HepG2 (cell line): ENCODE results near the gene ZNF546. TPM values are rescaled to one million over a fixed set of nuclear protein-coding genes. Genes with fewer than 3 reads are reported as not detected.
A peak's percentile ranks its signal among the peaks of the same experiment; 100 is the strongest.

Experiments
- FOXC1 ChIP-seq: sonication (generic); formaldehyde crosslinking; IDR thresholded peaks from 2 replicates; pipeline ENCODE4 v1.8.0; 2022; ENCODE audit warnings: mild to moderate bottlenecking, missing genetic modification reagents, borderline replicate concordance
- GLI4 ChIP-seq: sonication (generic); formaldehyde crosslinking; IDR thresholded peaks from 2 replicates; pipeline ENCODE4 v1.5.1; 2020; ENCODE audit warnings: missing genetic modification reagents, mild to moderate bottlenecking, moderate library complexity, borderline replicate concordance
- KAT8 ChIP-seq: IDR thresholded peaks from 2 replicates; pipeline ENCODE4 v1.6.1; 2016; ENCODE audit warnings: missing genetic modification reagents, missing compliant biosample characterization
- MEIS2 ChIP-seq: sonication (generic); formaldehyde crosslinking; IDR thresholded peaks from 2 replicates; pipeline ENCODE4 v1.9.0; 2021; ENCODE audit warnings: mild to moderate bottlenecking, missing genetic modification reagents
- NBN ChIP-seq: fragments of 450-650 bp; conservative IDR thresholded peaks from 2 replicates; pipeline ENCODE4 v1.6.1; 2017
- TCF7 ChIP-seq: sonication (generic); IDR thresholded peaks from 2 replicates; pipeline ENCODE4 v1.6.1; 2016; ENCODE audit warnings: antibody characterized with exemption, low read depth
- ZNF337 ChIP-seq: sonication (generic); formaldehyde crosslinking; IDR thresholded peaks from 2 replicates; pipeline ENCODE4 v1.5.1; 2020; ENCODE audit warnings: missing genetic modification reagents, low read depth, mild to moderate bottlenecking, borderline replicate concordance
- ZNF367 ChIP-seq: sonication (generic); formaldehyde crosslinking; IDR thresholded peaks from 2 replicates; pipeline ENCODE4 v1.4.0; 2020; ENCODE audit warnings: missing genetic modification reagents, borderline replicate concordance
- ZNF709 ChIP-seq: sonication (generic); formaldehyde crosslinking; IDR thresholded peaks from 2 replicates; pipeline ENCODE4 v1.5.0; 2020; ENCODE audit warnings: mild to moderate bottlenecking, missing genetic modification reagents
- ZNF720 ChIP-seq: sonication (generic); formaldehyde crosslinking; IDR thresholded peaks from 2 replicates; pipeline ENCODE4 v1.4.0; 2020; ENCODE audit warnings: missing genetic modification reagents
- ZNF782 ChIP-seq: sonication (generic); formaldehyde crosslinking; IDR thresholded peaks from 2 replicates; pipeline ENCODE4 v1.4.0; 2020; ENCODE audit warnings: missing genetic modification reagents, mild to moderate bottlenecking, borderline replicate concordance
- ZNF878 ChIP-seq: sonication (generic); formaldehyde crosslinking; IDR thresholded peaks from 2 replicates; pipeline ENCODE4 v1.8.1; 2023; ENCODE audit warnings: mild to moderate bottlenecking, missing genetic modification reagents, moderate library complexity
- polyA plus RNA-seq, 8 experiments: library from polyadenylated mRNA; depleted of rRNA in 3 of 8; stranded (reverse) in 7 of 8; unstranded in 1 of 8; fragments of >200 nt; fragmentation: Illumina TruSeq in 4 of 8; extraction: Trizol in 4 of 8; gene quantifications; 2 replicates each; pipeline versions ENCODE4 v1.2.1 to v1.2.3, GENCODE V29; 2011 to 2016; ENCODE audit warnings: low read depth in 4 of 8, missing spikeins in 1 of 8, mixed read lengths in 1 of 8; ENCODE audit not compliant: insufficient read depth in 1 of 8
- total RNA-seq, 5 experiments: library from RNA; depleted of rRNA; stranded (reverse); fragments of >200 nt; fragmentation: Illumina TruSeq; extraction: Trizol; gene quantifications; 2 replicates each; pipeline ENCODE4 v1.2.3, GENCODE V29; 2016; ENCODE audit warnings: low read depth in 1 of 5
- TF ChIP-seq, protein P1 (sequence below): sonication (generic); formaldehyde crosslinking; IDR thresholded peaks from 2 replicates; pipeline ENCODE4 v1.5.0; 2020; ENCODE audit warnings: missing genetic modification reagents, mild to moderate bottlenecking, borderline replicate concordance
- TF ChIP-seq, protein P2 (sequence below): sonication (generic); formaldehyde crosslinking; IDR thresholded peaks from 2 replicates; pipeline ENCODE4 v1.8.0; 2022; ENCODE audit warnings: mild to moderate bottlenecking, missing genetic modification reagents, moderate library complexity
- TF ChIP-seq, protein P3 (sequence below): sonication (generic); formaldehyde crosslinking; IDR thresholded peaks from 2 replicates; pipeline ENCODE4 v1.5.0; 2020; ENCODE audit warnings: mild to moderate bottlenecking, low read depth, missing genetic modification reagents, borderline replicate concordance
- TF ChIP-seq, protein P4 (sequence below): sonication (generic); formaldehyde crosslinking; IDR thresholded peaks from 2 replicates; pipeline ENCODE4 v1.5.0; 2020; ENCODE audit warnings: missing genetic modification reagents
- TF ChIP-seq, protein P5 (sequence below), 2 experiments: sonication (generic) in 1 of 2; formaldehyde crosslinking in 1 of 2; IDR thresholded peaks; 2 replicates each; pipeline versions ENCODE4 v1.6.1 to v1.9.0; 2014 to 2022; ENCODE audit warnings: antibody characterized with exemption in 1 of 2, borderline replicate concordance in 1 of 2, inconsistent platforms in 1 of 2, low read depth in 1 of 2, missing genetic modification reagents in 1 of 2
- TF ChIP-seq, protein P6 (sequence below): IDR thresholded peaks from 2 replicates; pipeline ENCODE4 v1.6.1; 2016; ENCODE audit warnings: low read depth, borderline replicate concordance

ZNF546 gene
- total and polyA plus RNA-seq, 2 of the 13 experiments (the other 11 are each of a cell fraction or from before 2014, with no cell fraction given) = 2.2 to 4.1 TPM

DNA sequence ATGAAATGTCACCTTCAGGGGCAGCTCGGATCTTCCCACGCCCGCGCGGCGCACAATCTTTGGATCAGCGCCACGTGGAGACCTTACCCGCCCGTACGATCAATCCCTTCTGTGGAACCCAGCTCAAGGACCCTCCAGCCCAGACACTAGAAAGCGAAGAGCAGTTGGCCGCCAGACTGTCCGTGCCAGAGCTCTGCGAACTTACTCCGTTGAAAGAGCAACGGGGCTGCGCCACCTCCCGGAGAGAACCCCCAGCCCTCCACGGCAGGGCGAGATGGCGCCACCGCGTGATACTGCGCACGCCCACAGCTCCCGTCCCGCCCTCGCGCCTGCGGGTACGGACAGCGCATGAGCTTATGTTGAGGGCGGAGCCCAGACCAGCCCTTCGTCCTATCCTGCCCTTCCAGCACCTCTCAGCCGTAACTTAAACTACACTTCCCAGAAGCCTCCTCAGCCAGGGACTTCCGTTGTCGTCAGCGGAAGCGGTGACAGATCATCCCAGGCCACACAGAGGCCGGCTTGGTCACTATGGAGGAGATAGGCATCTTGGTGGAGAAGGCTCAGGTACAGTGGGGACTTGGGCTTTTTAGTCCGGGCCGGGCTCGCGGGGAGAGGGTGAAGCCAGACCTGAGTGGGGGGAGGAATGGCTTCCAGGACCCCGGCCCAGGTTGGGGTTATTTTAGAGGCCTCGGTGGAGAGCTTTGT lies 26.0 kb upstream of the ZNF546 start, which contains the start of gene PSMC4 (continued):
- TF ChIP-seq, protein P1, sequence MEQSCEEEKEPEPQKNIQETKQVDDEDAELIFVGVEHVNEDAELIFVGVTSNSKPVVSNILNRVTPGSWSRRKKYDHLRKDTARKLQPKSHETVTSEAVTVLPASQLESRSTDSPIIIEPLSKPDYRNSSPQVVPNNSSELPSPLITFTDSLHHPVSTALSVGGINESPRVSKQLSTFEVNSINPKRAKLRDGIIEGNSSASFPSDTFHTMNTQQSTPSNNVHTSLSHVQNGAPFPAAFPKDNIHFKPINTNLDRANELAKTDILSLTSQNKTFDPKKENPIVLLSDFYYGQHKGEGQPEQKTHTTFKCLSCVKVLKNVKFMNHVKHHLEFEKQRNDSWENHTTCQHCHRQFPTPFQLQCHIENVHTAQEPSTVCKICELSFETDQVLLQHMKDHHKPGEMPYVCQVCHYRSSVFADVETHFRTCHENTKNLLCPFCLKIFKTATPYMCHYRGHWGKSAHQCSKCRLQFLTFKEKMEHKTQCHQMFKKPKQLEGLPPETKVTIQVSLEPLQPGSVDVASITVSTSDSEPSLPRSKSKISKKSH = peak; percentile 71; the same call in 1 of the 2 replicates
- TF ChIP-seq, protein P2, sequence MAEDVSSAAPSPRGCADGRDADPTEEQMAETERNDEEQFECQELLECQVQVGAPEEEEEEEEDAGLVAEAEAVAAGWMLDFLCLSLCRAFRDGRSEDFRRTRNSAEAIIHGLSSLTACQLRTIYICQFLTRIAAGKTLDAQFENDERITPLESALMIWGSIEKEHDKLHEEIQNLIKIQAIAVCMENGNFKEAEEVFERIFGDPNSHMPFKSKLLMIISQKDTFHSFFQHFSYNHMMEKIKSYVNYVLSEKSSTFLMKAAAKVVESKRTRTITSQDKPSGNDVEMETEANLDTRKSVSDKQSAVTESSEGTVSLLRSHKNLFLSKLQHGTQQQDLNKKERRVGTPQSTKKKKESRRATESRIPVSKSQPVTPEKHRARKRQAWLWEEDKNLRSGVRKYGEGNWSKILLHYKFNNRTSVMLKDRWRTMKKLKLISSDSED (CRISPR knock-in tag) = no peak
- TF ChIP-seq ZNF720 (CRISPR knock-in tag) (no peak), ZNF878 (CRISPR knock-in tag) (no peak), NBN (no peak), TCF7 (no peak), ZNF337 (CRISPR knock-in tag) (no peak), ZNF782 (CRISPR knock-in tag) (0 out of 2 replicates have a peak, but pooled peaks have one; percentile 43), MEIS2 (peak; percentile 89; the same call in 1 of the 2 replicates), KAT8 (CRISPR knock-in tag) (peak; percentile 95), GLI4 (no peak), ZNF367 (CRISPR knock-in tag) (no peak), ZNF709 (CRISPR knock-in tag) (no peak; the same call in 1 of the 2 replicates), FOXC1 (CRISPR knock-in tag) (no peak; the same call in 1 of the 2 replicates)
- TF ChIP-seq, protein P3, sequence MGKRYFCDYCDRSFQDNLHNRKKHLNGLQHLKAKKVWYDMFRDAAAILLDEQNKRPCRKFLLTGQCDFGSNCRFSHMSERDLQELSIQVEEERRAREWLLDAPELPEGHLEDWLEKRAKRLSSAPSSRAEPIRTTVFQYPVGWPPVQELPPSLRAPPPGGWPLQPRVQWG (CRISPR knock-in tag) = no peak
- TF ChIP-seq, protein P4, sequence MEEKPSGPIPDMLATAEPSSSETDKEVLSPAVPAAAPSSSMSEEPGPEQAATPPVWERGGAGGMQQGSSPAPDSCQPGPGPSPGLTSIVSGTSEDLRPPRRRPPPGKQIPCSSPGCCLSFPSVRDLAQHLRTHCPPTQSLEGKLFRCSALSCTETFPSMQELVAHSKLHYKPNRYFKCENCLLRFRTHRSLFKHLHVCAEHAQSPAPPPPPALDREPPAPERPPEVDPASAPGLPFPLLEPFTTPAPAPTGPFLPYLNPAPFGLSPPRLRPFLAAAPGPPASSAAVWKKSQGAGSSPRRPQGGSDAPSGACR = no peak; the same call in 1 of the 2 replicates
- TF ChIP-seq, protein P5, sequence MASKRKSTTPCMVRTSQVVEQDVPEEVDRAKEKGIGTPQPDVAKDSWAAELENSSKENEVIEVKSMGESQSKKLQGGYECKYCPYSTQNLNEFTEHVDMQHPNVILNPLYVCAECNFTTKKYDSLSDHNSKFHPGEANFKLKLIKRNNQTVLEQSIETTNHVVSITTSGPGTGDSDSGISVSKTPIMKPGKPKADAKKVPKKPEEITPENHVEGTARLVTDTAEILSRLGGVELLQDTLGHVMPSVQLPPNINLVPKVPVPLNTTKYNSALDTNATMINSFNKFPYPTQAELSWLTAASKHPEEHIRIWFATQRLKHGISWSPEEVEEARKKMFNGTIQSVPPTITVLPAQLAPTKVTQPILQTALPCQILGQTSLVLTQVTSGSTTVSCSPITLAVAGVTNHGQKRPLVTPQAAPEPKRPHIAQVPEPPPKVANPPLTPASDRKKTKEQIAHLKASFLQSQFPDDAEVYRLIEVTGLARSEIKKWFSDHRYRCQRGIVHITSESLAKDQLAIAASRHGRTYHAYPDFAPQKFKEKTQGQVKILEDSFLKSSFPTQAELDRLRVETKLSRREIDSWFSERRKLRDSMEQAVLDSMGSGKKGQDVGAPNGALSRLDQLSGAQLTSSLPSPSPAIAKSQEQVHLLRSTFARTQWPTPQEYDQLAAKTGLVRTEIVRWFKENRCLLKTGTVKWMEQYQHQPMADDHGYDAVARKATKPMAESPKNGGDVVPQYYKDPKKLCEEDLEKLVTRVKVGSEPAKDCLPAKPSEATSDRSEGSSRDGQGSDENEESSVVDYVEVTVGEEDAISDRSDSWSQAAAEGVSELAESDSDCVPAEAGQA (IDR thresholded peaks at IDR 0.05; ENCODE audit: low read depth) = peak; percentile 80
- TF ChIP-seq, protein P5 (CRISPR knock-in tag; IDR thresholded peaks at IDR 0.05; ENCODE audit: borderline replicate concordance) = no peak; the same call in 1 of the 2 replicates
- TF ChIP-seq, protein P6, sequence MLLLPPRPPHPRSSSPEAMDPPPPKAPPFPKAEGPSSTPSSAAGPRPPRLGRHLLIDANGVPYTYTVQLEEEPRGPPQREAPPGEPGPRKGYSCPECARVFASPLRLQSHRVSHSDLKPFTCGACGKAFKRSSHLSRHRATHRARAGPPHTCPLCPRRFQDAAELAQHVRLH = peak; percentile 80
